H1 (cell line): ENCODE data around the gene LTN1.

ENCODE experiments used
- CTCF ChIP-seq, 3 experiments: IDR thresholded peaks; 1 replicate in 2 of 3; 2 replicates in 1 of 3; pipeline versions ENCODE4 v1.5.1 to v1.6.1; 2011; ENCODE audit warnings: low read length in 3 of 3, mild to moderate bottlenecking in 3 of 3, inconsistent platforms in 2 of 3, low read depth in 1 of 3, moderate library complexity in 1 of 3; ENCODE audit not compliant: insufficient read depth in 1 of 3; ENCODE audit errors: control extremely low read depth in 1 of 3
- EZH2 ChIP-seq: fragments of 200-600 bp; sonication (generic); IDR thresholded peaks from 2 replicates; pipeline ENCODE4 v1.7.1; 2012; ENCODE audit warnings: low read depth, mild to moderate bottlenecking, moderate library complexity, low read length, inconsistent platforms; ENCODE audit not compliant: severe bottlenecking
- FOSL1 ChIP-seq: IDR thresholded peaks from 2 replicates; pipeline ENCODE4 v1.6.1; 2011; ENCODE audit warnings: mild to moderate bottlenecking, low read depth, low read length, moderate library complexity; ENCODE audit not compliant: insufficient read depth
- GABPA ChIP-seq: IDR thresholded peaks from 2 replicates; pipeline ENCODE4 v1.6.1; 2011; ENCODE audit warnings: mild to moderate bottlenecking, low read length, moderate library complexity, borderline replicate concordance; ENCODE audit not compliant: insufficient read depth
- HDAC2 ChIP-seq, 2 experiments: fragments of 300-600 bp in 1 of 2; sonication (generic) in 1 of 2; IDR thresholded peaks; 2 replicates each; pipeline ENCODE4 v1.6.1; 2011 to 2012; ENCODE audit warnings: low read depth in 2 of 2, low read length in 2 of 2, mild to moderate bottlenecking in 2 of 2, moderate library complexity in 2 of 2, borderline replicate concordance in 1 of 2, inconsistent platforms in 1 of 2
- POLR2A ChIP-seq, 2 experiments: IDR thresholded peaks; 1 replicate in 1 of 2; 2 replicates in 1 of 2; pipeline ENCODE4 v1.6.1; 2011; ENCODE audit warnings: low read depth in 2 of 2, low read length in 2 of 2, mild to moderate bottlenecking in 2 of 2; ENCODE audit errors: control extremely low read depth in 1 of 2
- TBP ChIP-seq: IDR thresholded peaks from 2 replicates; pipeline ENCODE4 v1.6.1; 2011; ENCODE audit warnings: low read depth, low read length, improper control_type of control experiment
- USF2 ChIP-seq: IDR thresholded peaks from 2 replicates; pipeline ENCODE4 v1.6.1; 2011; ENCODE audit warnings: low read length, improper control_type of control experiment
- ZNF274 ChIP-seq: IDR thresholded peaks from 2 replicates; pipeline ENCODE4 v1.7.0; 2012; ENCODE audit warnings: low read length, borderline replicate concordance; ENCODE audit errors: extremely low read depth

GRCh38 chr21:28885853-28886177 is 106.9 kb downstream of the LTN1 start:
- TF ChIP-seq USF2, result no peak
- TF ChIP-seq GABPA, result no peak
- TF ChIP-seq HDAC2 (IDR thresholded peaks at IDR 0.05; ENCODE audit: borderline replicate concordance in 1 of 2, low read depth in 2 of 2, low read length in 2 of 2), result no peak
- no peak for TF ChIP-seq EZH2
- TF ChIP-seq ZNF274, result no peak
- TF ChIP-seq FOSL1, result no peak
- no peak for TF ChIP-seq POLR2A (IDR thresholded peaks at IDR 0.05; ENCODE audit: control extremely low read depth in 1 of 2, low read depth in 2 of 2, low read length in 2 of 2)
- no peak for TF ChIP-seq TBP
- no peak for TF ChIP-seq CTCF (IDR thresholded peaks at IDR 0.05; ENCODE audit: control extremely low read depth in 1 of 3, insufficient read depth in 1 of 3, low read depth in 1 of 3, low read length in 3 of 3)
